Panc1 (cell line): ENCODE measurements around the gene CMIP. TPM values are rescaled to one million over a fixed set of nuclear protein-coding genes. Genes with fewer than 3 reads are reported as not detected.

ENCODE experiments used
- ATAC-seq: fragments of 200-7000 bp; cut with Tn5 transposase; 2 replicates; pipeline ENCODE4 v1.9.1; 2020; ENCODE audit warnings: mild to moderate bottlenecking, moderate library complexity
- BruUV-seq: library from RNA; stranded (reverse); fragments of 400-500 nt; replicated peaks from 2 replicates; lab custom pipeline; 2021; lab: Mats Ljungman, UMichigan
- CTCF ChIA-PET: fragments of 300-600 bp; sonication (Branson Sonifier 250); formaldehyde crosslinking; loops from one replicate; lab custom pipeline; 2022; ENCODE audit warnings: antibody characterized with exemption; lab: Charles Lee
- POLR2A ChIA-PET: fragments of 300-600 bp; sonication (Branson Sonifier 250); formaldehyde crosslinking; loops from one replicate; lab custom pipeline; 2022; ENCODE audit warnings: antibody characterized with exemption; lab: Charles Lee
- DNase-seq: peaks from one replicate; pipeline ENCODE4 v3.0.0-alpha.2; 2010; ENCODE audit warnings: low read depth, low spot score
- H3K27ac ChIP-seq: 2 replicates; pipeline ENCODE4 v1.5.1; 2011; ENCODE audit warnings: mild to moderate bottlenecking, low read length, inconsistent platforms
- H3K27me3 ChIP-seq: fragments of 200-500 bp; sonication (Bioruptor generic); 2 replicates; pipeline ENCODE4 v1.6.0; 2014; ENCODE audit warnings: low read length, inconsistent platforms; ENCODE audit not compliant: control insufficient read depth, insufficient read depth
- H3K36me3 ChIP-seq: fragments of 200-500 bp; sonication (Bioruptor generic); 2 replicates; pipeline ENCODE4 v1.5.1; 2014; ENCODE audit warnings: inconsistent platforms, mild to moderate bottlenecking, low read length, moderate library complexity; ENCODE audit not compliant: control insufficient read depth, insufficient read depth
- H3K4me1 ChIP-seq: 2 replicates; pipeline ENCODE4 v1.5.1; 2011; ENCODE audit warnings: inconsistent platforms, mild to moderate bottlenecking, low read length, moderate library complexity; ENCODE audit not compliant: control insufficient read depth, insufficient read depth
- H3K4me3 ChIP-seq, 2 experiments: 2 replicates each; pipeline ENCODE4 v1.5.1; 2011 to 2012; ENCODE audit warnings: low read depth in 2 of 2, low read length in 2 of 2, mild to moderate bottlenecking in 2 of 2, inconsistent platforms in 1 of 2, moderate library complexity in 1 of 2
- H3K9me3 ChIP-seq: fragments of 200-500 bp; sonication (Bioruptor generic); 2 replicates; pipeline ENCODE4 v1.5.1; 2014; ENCODE audit warnings: low read depth, mild to moderate bottlenecking, inconsistent platforms, low read length, moderate library complexity; ENCODE audit not compliant: control insufficient read depth, insufficient read depth
- CTCF ChIP-seq: fragments of 450-650 bp; IDR thresholded peaks from 2 replicates; pipeline ENCODE4 v1.5.1; 2017; ENCODE audit warnings: mild to moderate bottlenecking
- POLR2AphosphoS5 ChIP-seq: IDR thresholded peaks from 2 replicates; pipeline ENCODE4 v1.6.1; 2012; ENCODE audit warnings: mild to moderate bottlenecking, low read depth, low read length, moderate library complexity
- REST ChIP-seq, 2 experiments: IDR thresholded peaks; 2 replicates each; pipeline ENCODE4 v1.6.1; 2011 to 2012; ENCODE audit warnings: low read depth in 2 of 2, control low read depth in 1 of 2, low read length in 1 of 2, mild to moderate bottlenecking in 1 of 2, moderate library complexity in 1 of 2; ENCODE audit not compliant: insufficient read depth in 1 of 2
- SIN3A ChIP-seq: IDR thresholded peaks from 2 replicates; pipeline ENCODE4 v1.6.1; 2012; ENCODE audit warnings: low read depth, mild to moderate bottlenecking, low read length, moderate library complexity, borderline replicate concordance; ENCODE audit not compliant: insufficient read depth
- TCF7L2 ChIP-seq: IDR thresholded peaks from 2 replicates; pipeline ENCODE4 v1.6.1; 2011; ENCODE audit warnings: mild to moderate bottlenecking, low read depth, low read length, inconsistent platforms
- in situ Hi-C: cut with HindIII; loops from 2 replicates; pipeline ENCODE4 v1.10.0; 2016; ENCODE audit warnings: low sequenced_read_pairs, low pct_unique_long_range_greater_than_20kb
- intact Hi-C: fragments of 100-400 bp; cut with micrococcal nuclease; formaldehyde crosslinking; loops from one replicate; pipeline ENCODE4 v1.10.0; 2022; ENCODE audit not compliant: unreplicated experiment
- total RNA-seq: library from RNA; stranded (reverse); gene quantifications from one replicate; pipeline ENCODE4 v1.2.1, GENCODE V29; 2021; ENCODE audit not compliant: unreplicated experiment

The CMIP gene
- total RNA-seq, 1 experiment from 2014 or later = 49.7 TPM

GRCh38 chr16:81465375-81465943, 20.9 kb downstream of the CMIP start:
- CTCF ChIA-PET = no interaction called here
- ATAC-seq (no peak), DNase-seq (no peak)
- Histone ChIP-seq H3K4me1 (peaks cover 9% of the 10 kb centered on the region), H3K9me3 (no peaks in the 10 kb centered on the region), H3K36me3 (no peaks in the 10 kb centered on the region), H3K27me3 (no peaks in the 10 kb centered on the region), H3K27ac (no peak overlapping the region), H3K4me3 (no peak overlapping the region)
- POLR2A ChIA-PET = no interaction called here
- BruUV-seq = no TSS peak
- intact Hi-C loops (no loop called here), in situ Hi-C loops (no loop called here)
- no peak for TF ChIP-seq POLR2AphosphoS5
- no peak for TF ChIP-seq REST (IDR thresholded peaks at IDR 0.05; ENCODE audit: insufficient read depth in 1 of 2, low read depth in 2 of 2, low read length in 1 of 2)
- no peak for TF ChIP-seq CTCF
- TF ChIP-seq SIN3A = no peak
- TF ChIP-seq TCF7L2 = no peak

GRCh38 chr16:81466356-81466980, 21.9 kb downstream of the CMIP start:
- BruUV-seq = no TSS peak
- ChIA-PET CTCF (no interaction called here), POLR2A (no interaction called here)
- in situ Hi-C loops (no loop called here), intact Hi-C loops (no loop called here)
- ATAC-seq (no peak), DNase-seq (no peak)
- H3K36me3 ChIP-seq = no peaks in the 10 kb centered on the region
- peaks cover 9% of the 10 kb centered on the region for H3K4me1 ChIP-seq
- no peaks in the 10 kb centered on the region for H3K27me3 ChIP-seq
- TF ChIP-seq TCF7L2 = no peak
- no peak for TF ChIP-seq CTCF
- no peak for TF ChIP-seq SIN3A
- TF ChIP-seq POLR2AphosphoS5 = no peak
- TF ChIP-seq REST (IDR thresholded peaks at IDR 0.05; ENCODE audit: insufficient read depth in 1 of 2, low read depth in 2 of 2, low read length in 1 of 2) = no peak
- H3K27ac ChIP-seq = peak overlapping the region; percentile 34; the same call in 1 of the 2 replicates
- H3K9me3 ChIP-seq = no peaks in the 10 kb centered on the region
- no peak overlapping the region for H3K4me3 ChIP-seq
